ENCODE results near the gene PHKA2. TPM values are rescaled to one million over a fixed set of nuclear protein-coding genes. Genes with fewer than 3 reads are reported as not detected.

PHKA2 gene
- polyA plus RNA-seq, 3 donors: 36.9 to 54.3 (median 39.8) TPM

DNA sequence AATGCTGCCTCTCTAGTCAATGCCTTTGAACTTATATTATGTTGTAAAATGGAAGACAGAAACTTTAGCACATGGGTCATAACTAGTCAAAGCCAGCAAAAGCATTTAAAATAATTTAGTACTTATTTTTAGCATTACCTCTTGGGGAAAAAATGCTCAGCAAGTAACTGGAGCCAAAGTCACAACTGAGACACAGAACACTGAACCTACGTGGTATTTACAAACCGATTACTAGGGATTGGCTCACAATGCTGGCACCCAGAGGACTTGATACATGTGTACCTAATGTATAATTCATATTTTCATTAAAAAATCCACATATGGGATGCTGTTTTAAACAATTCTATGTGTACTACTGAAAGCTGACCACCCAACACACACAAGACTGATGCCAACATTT is 38.4 kb downstream of the PHKA2 start:
- DNase-seq (ENCODE audit: extremely low read depth in 1 of 11, low read depth in 9 of 11, low spot score in 4 of 11): no peak

DNA sequence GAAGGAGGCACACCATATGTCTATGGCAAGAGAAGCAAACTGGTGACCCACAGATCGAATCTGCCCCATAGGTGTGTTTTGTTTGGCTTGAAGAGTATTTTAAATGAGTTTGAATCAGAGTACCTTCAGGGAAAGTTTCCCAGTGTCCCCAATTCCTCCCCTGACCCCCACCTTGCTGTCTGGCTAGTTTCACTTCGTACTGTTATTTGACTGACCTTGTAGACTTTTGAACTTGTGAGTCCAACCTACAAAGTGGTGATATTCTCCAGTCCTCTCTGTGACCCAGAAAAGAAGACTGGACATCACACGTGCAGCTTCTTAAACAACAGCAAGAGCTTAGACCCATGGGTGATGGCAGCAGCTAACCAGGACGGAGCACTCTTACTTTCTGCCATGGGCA is 39.4 kb downstream of the PHKA2 start:
- DNase-seq (ENCODE audit: extremely low read depth in 1 of 11, low read depth in 9 of 11, low spot score in 4 of 11): no peak

DNA sequence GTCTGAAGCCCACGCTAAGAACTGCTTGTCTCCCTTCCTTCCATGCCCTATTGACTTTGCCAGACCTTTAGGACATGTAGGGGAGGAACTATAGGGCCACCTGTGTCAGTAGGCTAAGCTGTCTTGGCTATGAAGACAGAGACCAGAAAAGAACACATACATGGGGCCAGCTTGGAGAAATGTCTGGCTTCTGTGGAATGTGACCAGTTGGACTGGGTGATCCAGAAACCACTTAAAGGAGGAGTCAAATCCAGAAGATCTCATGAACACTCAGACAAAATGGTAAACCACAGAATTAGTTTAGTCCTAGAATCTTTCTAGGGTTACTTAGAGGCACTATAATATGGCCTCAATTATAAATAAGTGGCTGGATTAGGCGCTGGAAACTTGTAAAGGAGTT is 42.0 kb downstream of the PHKA2 start:
- DNase-seq (ENCODE audit: extremely low read depth in 1 of 11, low read depth in 9 of 11, low spot score in 4 of 11): no peak

DNA sequence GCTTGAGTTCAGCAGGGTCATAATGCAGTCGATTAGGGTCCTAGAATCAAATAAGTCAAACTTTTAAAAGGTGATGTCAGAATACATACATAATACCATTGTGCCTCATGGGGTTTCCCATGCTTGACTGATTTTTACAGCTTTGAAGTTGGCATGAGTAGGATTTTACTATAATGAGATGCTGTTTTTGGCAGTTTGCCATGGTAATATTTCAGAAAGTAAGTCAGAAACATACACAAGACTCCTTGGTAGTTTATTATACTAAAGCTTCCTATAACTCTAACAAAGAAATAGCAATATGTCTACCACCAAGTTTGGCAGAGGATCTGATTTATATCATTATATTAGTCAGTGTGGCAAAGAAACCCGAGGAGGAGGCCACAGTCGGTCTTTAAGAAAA is 45.2 kb downstream of the PHKA2 start:
- peak in 2 of 11 donors; percentile 18 to 46 for DNase-seq (ENCODE audit: extremely low read depth in 1 of 11, low read depth in 9 of 11, low spot score in 4 of 11)

DNA sequence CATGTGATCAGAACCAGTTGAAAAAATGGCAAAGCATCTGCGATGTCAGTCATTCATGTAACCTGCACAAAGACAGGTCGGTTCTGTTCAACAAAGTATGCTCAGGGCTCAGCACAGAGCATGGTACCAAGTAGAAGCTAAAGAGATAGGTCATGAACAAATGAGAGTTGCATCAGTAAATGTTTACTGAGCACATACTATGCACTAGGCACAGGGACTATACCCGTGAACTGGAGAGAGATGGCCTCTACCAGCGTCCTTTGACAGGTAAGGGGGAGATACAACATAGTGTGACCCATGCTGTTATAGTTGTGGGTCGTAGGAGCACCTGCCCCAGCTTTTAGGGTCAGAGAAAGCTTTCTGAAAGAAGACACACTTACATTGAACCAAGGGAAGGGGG is 46.7 kb downstream of the PHKA2 start:
- DNase-seq (ENCODE audit: extremely low read depth in 1 of 11, low read depth in 9 of 11, low spot score in 4 of 11): no peak

DNA sequence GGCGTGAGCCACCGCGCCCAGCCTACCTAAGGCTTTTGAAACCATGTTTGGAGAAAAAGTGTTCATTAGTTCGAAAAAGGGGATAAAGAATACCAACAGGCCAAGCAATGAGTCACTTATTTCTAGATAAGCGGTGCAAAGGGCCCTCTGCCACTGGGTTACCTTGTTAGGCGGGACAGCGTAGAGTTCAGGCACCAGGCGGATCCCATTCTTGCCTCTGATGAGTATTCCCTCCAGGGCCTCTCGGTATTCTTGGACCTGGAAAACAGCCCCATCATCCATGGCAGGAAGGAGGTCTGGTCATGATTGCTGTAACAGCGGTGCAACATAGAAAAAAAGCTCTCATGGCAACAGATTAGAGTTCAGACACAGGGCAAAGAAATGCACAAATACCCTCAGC is 48.0 kb downstream of the PHKA2 start:
- no peak for DNase-seq (ENCODE audit: extremely low read depth in 1 of 11, low read depth in 9 of 11, low spot score in 4 of 11)

DNA sequence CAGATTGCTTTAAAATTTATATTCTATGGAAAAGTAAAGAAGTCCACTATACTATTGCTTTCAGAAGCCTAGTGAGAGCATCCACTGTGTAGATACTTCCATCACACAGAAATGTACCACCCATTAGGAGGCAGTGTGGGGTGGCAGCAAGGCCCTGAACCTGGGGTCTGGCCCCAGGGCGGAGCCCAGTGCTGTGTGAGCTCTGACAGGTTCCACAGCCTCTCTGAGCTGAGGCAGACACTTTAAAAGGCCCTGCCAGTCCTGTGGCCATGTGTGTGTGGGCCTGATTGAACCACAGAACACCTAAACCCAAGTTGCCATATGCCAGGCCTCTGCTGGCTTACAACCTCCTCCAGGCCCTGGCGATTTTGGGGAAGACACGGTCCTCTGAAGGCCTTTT is 49.2 kb downstream of the PHKA2 start:
- DNase-seq (ENCODE audit: extremely low read depth in 1 of 11, low read depth in 9 of 11, low spot score in 4 of 11): no peak

DNA sequence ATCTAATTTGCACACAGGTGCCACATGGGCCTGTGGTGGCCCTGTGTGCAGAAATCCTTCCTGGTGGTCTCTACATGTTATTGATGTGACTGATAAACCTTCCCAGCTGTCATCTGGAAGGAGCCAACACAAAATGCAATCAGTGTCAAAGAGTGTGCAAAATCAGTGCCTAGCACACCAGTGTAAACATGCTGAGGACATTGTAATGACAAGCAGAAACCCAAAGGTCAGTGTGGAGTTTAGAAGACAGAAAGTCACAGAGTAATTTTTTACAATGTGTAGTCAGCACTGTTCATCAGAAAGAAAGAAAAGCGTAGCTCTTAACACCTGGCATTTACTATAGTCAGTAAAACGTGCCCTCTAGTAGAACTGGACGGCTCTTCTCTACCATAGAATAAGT is 50.3 kb downstream of the PHKA2 start:
- no peak for DNase-seq (ENCODE audit: extremely low read depth in 1 of 11, low read depth in 9 of 11, low spot score in 4 of 11)

DNA sequence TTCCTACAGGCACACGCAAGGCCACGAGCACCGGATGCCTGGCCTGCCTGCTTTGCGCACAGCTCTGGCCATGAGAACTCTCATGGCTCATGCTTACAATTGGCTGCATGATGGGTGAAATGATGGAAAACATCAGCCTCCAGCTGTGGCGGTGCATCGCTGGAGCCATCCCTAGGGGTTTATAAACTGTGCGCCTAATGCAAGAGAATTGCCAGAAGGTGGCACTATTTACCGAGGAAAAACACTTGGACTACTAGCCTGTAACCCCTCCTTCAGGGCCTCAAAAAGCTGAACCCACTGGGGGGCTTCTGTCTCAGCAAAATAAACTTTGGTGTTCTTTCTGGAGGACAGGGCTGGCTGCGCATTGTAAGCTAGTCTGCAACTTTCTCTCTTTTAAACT is 51.9 kb downstream of the PHKA2 start:
- DNase-seq (ENCODE audit: extremely low read depth in 1 of 11, low read depth in 9 of 11, low spot score in 4 of 11): no peak

DNA sequence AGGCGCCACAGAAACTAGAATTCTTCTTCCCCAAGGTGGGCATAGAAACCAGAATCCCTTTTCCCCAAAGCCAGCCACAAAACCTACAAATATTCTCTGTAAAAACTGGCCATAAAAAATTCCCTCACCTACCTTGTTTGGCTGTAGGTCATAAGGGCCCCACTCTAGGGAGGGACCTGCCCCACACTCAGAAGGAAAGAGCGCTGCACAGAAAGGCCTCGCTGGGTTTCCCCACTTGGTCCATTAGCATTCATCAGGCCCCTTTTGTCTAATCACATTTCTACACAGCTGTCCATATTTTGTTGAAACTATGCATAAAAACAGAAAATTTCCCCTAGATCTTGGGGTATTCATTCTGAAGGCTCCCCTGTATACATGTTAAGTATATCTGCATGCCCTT is 54.1 kb downstream of the PHKA2 start:
- DNase-seq (ENCODE audit: extremely low read depth in 1 of 11, low read depth in 9 of 11, low spot score in 4 of 11): no peak

DNA sequence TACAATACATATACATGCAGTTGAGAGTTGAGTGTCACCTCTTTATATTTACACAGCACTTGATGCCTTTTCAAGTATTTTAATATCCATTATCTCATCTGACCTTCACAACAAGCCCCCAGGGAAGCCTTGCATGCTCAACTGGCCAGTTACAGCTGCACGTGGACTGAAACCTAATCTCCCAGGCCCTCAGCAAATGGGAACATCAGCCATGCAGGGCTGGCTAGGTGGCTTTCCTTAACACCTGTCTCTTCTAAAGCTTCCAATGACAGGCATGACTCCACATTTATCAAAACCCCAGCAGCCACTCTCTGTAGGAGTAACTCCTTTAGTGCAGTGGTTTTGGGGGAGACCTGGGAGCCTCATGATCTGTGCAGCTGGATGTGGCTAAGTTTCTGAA is 56.4 kb downstream of the PHKA2 start:
- no peak for DNase-seq (ENCODE audit: extremely low read depth in 1 of 11, low read depth in 9 of 11, low spot score in 4 of 11)

DNA sequence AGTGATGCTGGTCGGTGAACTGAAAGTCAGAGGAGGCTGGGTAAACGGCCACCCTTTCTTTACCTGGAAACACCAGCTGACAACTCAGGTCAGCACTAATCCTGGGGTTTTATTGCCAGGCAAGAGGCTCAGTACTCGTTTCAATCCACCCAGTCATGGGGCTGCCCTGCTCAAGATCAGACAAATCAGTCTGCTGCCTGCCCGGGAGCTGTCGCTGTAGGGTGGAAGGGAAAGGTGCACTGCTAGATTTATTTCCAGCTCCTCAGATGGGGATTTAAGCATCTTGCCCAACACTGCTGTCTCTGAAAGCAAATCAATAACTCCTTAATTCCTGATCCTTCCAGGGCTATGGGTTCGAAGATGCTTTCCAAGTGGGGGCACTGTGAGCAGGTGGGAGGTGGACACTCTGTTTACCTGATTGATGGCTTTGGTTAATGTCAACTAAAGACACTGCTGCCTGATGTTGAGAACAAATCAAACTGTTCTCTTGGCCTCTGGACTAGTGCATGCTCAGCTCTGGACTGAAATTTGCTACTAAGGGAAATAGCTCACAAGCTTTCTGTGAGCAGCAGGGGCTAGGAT is 59.3 kb downstream of the PHKA2 start:
- DNase-seq (ENCODE audit: extremely low read depth in 1 of 11, low read depth in 9 of 11, low spot score in 4 of 11): no peak

DNA sequence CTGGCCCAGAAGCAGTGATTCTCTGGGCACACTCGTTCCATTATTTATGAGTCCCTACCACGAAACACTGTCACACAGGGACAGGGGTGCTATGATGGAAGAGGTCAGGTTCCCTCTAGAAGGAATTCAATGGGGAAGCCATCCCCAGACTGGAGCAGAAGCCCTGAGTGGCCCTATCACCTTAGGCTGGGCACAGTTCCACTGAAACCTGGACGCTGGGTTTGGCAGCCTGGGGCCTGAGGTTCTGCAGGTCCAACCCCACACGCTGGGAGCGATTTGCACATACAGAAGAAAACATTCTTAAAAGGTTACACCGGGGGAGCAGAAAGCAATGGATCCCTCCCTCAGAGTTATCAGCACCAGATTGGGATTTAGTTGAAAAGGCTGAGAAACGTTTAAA is 63.3 kb downstream of the PHKA2 start:
- DNase-seq (ENCODE audit: extremely low read depth in 1 of 11, low read depth in 9 of 11, low spot score in 4 of 11): no peak

DNA sequence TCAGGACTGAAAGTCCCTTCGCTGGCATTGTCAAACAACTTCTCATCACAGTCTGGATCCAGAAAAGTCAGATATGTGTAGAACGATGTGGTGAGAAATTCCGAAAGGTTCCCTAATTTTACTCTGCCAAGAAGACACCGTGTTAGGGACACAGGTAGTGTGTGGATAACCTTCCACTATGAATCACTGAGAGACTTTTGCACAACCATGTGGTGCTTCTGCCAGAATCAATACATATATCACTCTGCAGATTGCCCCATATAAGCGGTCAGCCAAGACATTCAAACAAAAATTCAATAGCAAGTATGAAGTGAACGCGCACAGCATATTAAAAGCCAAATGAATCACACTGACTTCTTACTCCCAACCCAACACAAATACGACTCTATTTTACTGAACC is 63.8 kb downstream of the PHKA2 start:
- no peak for DNase-seq (ENCODE audit: extremely low read depth in 1 of 11, low read depth in 9 of 11, low spot score in 4 of 11)

DNA sequence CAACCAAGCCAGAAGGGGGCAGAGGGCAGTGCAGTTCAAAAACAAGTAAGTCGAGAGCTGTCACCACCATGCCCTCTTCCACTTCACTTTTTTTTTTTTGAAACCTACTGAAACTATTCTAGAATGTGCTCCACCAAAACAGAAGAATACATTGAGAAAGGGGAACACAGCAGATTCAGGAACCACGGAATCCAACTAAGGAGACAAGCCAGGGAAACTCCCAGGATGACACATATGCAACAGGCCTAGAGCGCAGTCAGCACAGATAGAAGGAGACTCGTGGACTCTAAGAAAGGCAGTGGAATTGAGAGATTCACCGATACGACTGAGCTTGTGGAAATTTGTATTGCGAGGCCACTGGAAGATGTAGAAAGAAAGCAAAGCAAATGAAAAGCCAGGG is 66.1 kb downstream of the PHKA2 start:
- DNase-seq (ENCODE audit: extremely low read depth in 1 of 11, low read depth in 9 of 11, low spot score in 4 of 11): no peak

DNA sequence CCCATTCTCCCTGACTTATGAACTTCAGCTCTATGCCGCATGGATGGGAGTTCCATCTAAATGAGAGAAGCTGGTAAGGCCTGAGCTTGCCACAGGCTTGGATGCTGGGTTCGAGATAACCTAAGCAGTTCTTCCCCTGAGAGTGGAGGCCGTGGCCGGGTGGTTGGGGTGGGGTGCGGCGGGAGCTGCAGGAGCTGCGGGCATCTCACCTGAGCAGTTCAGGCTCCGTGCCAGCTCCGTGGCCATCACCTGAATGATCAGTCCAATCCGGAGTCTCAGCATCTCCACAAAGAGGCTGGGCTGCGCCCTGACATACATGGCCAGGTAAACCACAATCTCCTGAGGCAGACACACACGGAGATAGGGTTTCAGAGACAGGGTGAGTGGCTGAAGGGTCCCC is 77.6 kb downstream of the PHKA2 start:
- DNase-seq (ENCODE audit: extremely low read depth in 1 of 11, low read depth in 9 of 11, low spot score in 4 of 11): no peak

DNA sequence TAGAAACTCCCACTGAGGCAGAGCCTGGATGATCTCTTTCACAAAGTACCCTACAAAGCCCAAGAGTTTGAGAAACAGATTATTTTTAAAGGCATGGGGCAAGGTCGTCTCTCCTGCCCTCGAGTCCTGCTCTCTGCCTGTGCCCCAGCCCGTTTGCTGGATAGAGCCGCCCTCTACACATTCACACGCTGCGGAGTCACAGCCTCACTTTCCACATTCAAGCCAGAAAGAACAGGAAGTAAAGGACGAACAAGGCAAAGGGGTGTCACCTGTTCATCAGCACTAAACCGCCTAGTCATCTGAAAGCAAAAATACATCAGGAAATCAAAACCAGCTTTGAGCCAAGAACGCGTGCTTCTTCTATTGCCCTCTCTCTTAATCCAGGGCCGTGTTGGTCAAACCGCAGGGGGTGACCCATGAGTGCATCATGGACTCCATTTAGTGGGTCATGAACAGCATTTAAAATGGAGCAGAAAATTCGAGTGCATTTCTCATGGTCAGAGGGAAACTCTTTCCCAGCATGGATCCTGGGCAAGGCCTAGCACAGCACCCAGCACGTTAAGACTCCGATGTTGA is 83.4 kb downstream of the PHKA2 start:
- DNase-seq (ENCODE audit: extremely low read depth in 1 of 11, low read depth in 9 of 11, low spot score in 4 of 11): no peak

DNA sequence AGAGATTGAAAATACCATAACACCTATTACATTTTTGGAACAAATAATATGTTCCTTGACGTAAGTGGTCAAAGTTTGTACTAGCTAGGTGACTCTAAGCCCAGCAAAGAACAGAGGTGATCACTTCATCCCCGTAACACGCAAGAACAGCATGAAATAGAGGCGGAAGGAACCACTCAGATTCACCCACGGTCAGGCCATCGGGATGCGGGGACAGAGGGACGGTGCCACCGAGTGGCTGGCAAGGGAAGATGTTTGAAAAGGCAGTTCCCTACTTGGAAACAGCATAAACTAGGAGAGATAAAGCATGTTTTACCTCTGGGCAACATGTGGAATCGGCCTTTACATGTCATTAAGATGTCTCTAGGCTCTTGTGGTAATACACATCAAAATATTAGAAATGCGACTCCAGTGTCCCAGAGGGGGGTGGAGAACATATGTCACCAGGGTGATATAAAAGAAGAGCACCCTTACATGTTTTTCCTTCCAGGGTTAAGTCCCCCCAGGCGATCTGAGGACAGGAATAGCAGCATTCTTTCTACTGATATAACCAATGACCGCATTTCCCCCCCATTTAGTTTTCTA is 84.0 kb downstream of the PHKA2 start:
- no peak for DNase-seq (ENCODE audit: extremely low read depth in 1 of 11, low read depth in 9 of 11, low spot score in 4 of 11)

DNA sequence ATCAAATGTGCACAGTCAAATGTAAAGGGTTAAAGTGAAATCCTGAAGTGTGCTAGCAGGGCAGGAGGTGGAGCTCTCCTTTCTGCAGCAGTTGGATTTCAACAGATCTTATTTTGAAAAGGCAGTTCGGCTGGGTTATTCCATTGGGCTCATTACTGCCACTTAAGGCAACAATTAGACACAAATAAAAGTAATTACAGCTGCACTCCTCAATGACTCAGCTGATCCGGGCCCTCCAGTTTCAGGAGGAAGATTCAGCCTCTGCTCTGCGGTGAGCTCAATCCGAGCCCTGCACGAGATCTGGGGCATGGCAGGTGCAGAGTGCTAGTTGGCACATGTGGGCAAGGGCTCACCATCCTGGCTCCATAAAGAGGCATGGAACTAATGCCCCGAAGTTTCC is 85.4 kb downstream of the PHKA2 start:
- DNase-seq (ENCODE audit: extremely low read depth in 1 of 11, low read depth in 9 of 11, low spot score in 4 of 11): no peak

DNA sequence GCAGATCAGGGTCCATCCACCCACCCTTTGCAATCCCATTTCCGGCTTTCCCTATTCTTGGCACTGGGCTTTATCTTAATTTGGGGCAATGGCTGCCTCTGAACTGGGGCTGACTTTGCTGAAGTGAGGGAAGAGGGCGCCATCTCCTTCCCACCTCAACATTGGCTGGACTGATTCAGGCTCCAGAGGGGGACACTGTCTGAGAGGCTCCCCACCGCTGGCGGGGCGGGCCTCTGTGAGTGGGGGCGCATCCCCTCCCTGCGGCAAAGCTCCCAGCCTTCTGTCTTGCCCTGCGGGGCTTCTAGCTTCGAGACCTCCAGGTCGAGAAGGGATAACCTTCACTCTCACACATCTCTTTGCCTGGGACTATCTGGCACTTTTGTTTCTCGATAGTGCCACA is 85.8 kb downstream of the PHKA2 start:
- no peak for DNase-seq (ENCODE audit: extremely low read depth in 1 of 11, low read depth in 9 of 11, low spot score in 4 of 11)

DNA sequence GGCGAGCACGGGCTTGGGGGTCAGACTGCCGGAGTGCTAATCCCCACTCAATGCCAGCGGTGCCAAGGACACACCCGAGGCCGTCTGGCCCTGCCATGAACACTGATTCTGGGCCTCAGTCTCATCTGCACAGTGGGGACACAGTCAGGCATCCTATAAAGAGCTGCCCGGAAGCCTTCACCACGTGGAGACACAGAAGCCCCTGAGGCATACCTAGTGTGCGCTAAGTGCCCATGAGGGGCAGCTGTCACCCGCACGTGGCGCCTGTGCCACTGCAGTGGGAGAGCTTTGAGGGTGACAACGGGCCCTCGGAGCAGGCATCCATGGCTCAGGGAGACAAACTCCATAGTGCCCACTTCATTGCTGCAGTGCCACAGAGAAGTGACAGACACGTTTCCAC is 86.3 kb downstream of the PHKA2 start:
- no peak for DNase-seq (ENCODE audit: extremely low read depth in 1 of 11, low read depth in 9 of 11, low spot score in 4 of 11)
